Measurements from ENCODE around the gene SHROOM3.

Gene SHROOM3

GRCh38 chr4:76758290-76758882 lies 323.4 kb downstream of the SHROOM3 start:
- no peak for DNase-seq

- no peak for DNase-seq
These were observed 324.0 kb downstream of the SHROOM3 start for GRCh38 chr4:76758996-76759395.

- no peak for DNase-seq
These were observed 325.2 kb downstream of the SHROOM3 start for GRCh38 chr4:76760193-76760592.

- DNase-seq: no peak
These were observed 327.4 kb downstream of the SHROOM3 start for GRCh38 chr4:76762137-76763130.

- no peak for DNase-seq
These were observed 329.2 kb downstream of the SHROOM3 start for GRCh38 chr4:76764251-76764650.

GRCh38 chr4:76765473-76766183 lies 330.6 kb downstream of the SHROOM3 start:
- no peak for DNase-seq

GRCh38 chr4:76767983-76768382 lies 333.0 kb downstream of the SHROOM3 start:
- no peak for DNase-seq

- DNase-seq: no peak
These were observed 337.6 kb downstream of the SHROOM3 start for GRCh38 chr4:76772498-76773106.

- DNase-seq: no peak
These were observed 338.7 kb downstream of the SHROOM3 start for GRCh38 chr4:76773766-76774165.

- DNase-seq: no peak
These were observed 344.9 kb downstream of the SHROOM3 start for GRCh38 chr4:76779740-76780459.

- no peak for DNase-seq
These were observed 346.0 kb downstream of the SHROOM3 start for GRCh38 chr4:76780781-76781697.

- no peak for DNase-seq
These were observed 346.9 kb downstream of the SHROOM3 start for GRCh38 chr4:76781698-76782595.

- DNase-seq: no peak
These were observed 347.8 kb downstream of the SHROOM3 start for GRCh38 chr4:76782837-76783236.

GRCh38 chr4:76783836-76784235 lies 348.8 kb downstream of the SHROOM3 start:
- DNase-seq: no peak

- no peak for DNase-seq
These were observed 349.2 kb downstream of the SHROOM3 start for GRCh38 chr4:76784237-76784636.

- no peak for DNase-seq
These were observed 352.9 kb downstream of the SHROOM3 start for GRCh38 chr4:76787898-76788297.

- no peak for DNase-seq
These were observed 355.3 kb downstream of the SHROOM3 start for GRCh38 chr4:76790377-76790776.

- no peak for DNase-seq
These were observed 356.4 kb downstream of the SHROOM3 start for GRCh38 chr4:76791479-76791878.

GRCh38 chr4:76792418-76792817 lies 357.4 kb downstream of the SHROOM3 start:
- DNase-seq: no peak

GRCh38 chr4:76795243-76795642 lies 360.2 kb downstream of the SHROOM3 start:
- no peak for DNase-seq
